Activated T-cell treated with anti-CD3 and anti-CD28 coated beads, Interleukin-2, amount 50 U/mL, for 72 hours (primary cell): ENCODE measurements around the gene ALG13. TPM values are rescaled to one million over a fixed set of nuclear protein-coding genes. Genes with fewer than 3 reads are reported as not detected.

Experiments
- ATAC-seq, 2 donors: fragments of 150-1000 bp; cut with Tn5 transposase; replicated peaks in 1 of 2; 2 replicates each; pipeline ENCODE4 v1.10.0; 2021; ENCODE audit warnings: moderate library complexity in 2 of 2, mild to moderate bottlenecking in 1 of 2
- DNase-seq, 2 donors: peaks; one replicate each; pipeline ENCODE4 v3.0.0; 2021 to 2022; ENCODE audit warnings: mixed read lengths in 1 of 2
- H3K27ac Mint-ChIP-seq: one replicate; pipeline ENCODE4 v1.8.0; 2022; ENCODE audit warnings: mild to moderate bottlenecking, moderate library complexity, mixed read lengths
- H3K27me3 Mint-ChIP-seq: one replicate; pipeline ENCODE4 v1.8.0; 2022; ENCODE audit warnings: low read depth, mixed read lengths
- H3K36me3 Mint-ChIP-seq, 2 donors: one replicate each; pipeline ENCODE4 v1.8.0; 2022; ENCODE audit warnings: mixed read lengths in 2 of 2, mild to moderate bottlenecking in 1 of 2; ENCODE audit not compliant: insufficient read depth in 2 of 2
- H3K4me1 Mint-ChIP-seq: one replicate; pipeline ENCODE4 v1.8.0; 2022; ENCODE audit warnings: low read depth, mixed read lengths
- H3K4me3 Mint-ChIP-seq, 2 donors: one replicate each; pipeline ENCODE4 v1.8.0; 2022; ENCODE audit warnings: mild to moderate bottlenecking in 2 of 2, mixed read lengths in 2 of 2, moderate library complexity in 2 of 2
- H3K9me3 Mint-ChIP-seq, 2 donors: one replicate each; pipeline ENCODE4 v1.8.0; 2022; ENCODE audit warnings: mixed read lengths in 2 of 2
- total RNA-seq, 2 donors: library from RNA; stranded (reverse); gene quantifications; one replicate each; pipeline ENCODE4 v1.2.3, GENCODE V29; 2022

The ALG13 gene
- total RNA-seq, 2 donors from 2014 or later, result 63.8 to 112 TPM

DNA sequence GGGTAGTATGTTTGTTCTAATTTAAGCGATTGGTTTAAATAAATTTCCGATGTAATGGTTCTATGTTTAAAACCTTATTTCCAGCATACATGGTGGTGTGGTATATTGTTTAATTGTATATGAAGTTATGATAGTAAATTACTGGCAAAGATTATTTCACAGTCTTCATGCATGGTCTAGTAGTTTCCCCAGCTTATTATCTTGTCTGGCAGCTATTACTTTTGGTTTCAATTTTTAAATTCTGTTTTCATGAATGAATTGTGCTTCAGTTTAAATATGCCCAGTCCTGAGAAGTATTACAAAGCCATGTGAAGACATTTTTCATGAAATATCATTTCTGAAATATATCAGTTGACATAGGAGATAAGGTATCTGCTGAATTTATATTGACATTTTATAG lies 6.3 kb downstream of the ALG13 start:
- no peak for ATAC-seq
- H3K9me3 Mint-ChIP-seq, result no peaks in the 10 kb centered on the region
- H3K4me1 Mint-ChIP-seq, result peaks cover 32% of the 10 kb centered on the region
- H3K27me3 Mint-ChIP-seq, result no peaks in the 10 kb centered on the region
- no peak overlapping the region for H3K4me3 Mint-ChIP-seq
- no peak for DNase-seq
- H3K36me3 Mint-ChIP-seq, result peaks cover 3 to 36% of the 10 kb centered on the region in 2 donors
- no peak overlapping the region for H3K27ac Mint-ChIP-seq

DNA sequence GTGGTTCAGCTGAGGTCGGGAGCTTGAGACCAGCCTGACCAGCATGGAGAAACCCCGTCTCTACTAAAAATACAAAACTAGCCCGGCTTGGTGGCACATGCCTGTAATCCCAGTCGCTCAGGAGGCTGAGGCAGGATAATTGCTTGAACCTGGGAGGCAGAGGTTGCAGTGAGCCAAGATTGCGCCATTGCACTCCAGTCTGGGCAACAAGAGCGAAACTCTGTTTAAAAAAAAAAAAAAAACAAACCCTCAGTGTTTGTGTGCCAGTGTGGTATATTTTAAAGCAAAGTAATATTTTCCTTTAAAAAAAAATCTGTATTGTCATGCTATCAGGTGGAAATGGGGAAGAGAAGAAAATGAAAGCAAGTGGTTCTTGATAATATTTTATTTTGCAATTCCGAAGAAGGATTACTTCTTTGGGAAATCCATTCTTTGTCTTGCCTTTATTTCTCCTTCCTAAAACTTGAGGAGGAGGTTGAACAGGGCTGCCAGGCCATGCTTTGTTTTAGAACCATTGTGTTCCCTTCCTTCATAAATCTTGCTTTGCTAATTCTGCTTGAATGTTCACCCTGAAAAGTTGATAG lies 14.4 kb downstream of the ALG13 start:
- H3K4me3 Mint-ChIP-seq, result no peak overlapping the region
- ATAC-seq (no peak), DNase-seq (no peak)
- H3K9me3 Mint-ChIP-seq, result no peaks in the 10 kb centered on the region
- H3K36me3 Mint-ChIP-seq, result peaks cover 0 to 4% of the 10 kb centered on the region in 2 donors
- no peaks in the 10 kb centered on the region for H3K4me1 Mint-ChIP-seq
- H3K27me3 Mint-ChIP-seq, result no peaks in the 10 kb centered on the region
- no peak overlapping the region for H3K27ac Mint-ChIP-seq

DNA sequence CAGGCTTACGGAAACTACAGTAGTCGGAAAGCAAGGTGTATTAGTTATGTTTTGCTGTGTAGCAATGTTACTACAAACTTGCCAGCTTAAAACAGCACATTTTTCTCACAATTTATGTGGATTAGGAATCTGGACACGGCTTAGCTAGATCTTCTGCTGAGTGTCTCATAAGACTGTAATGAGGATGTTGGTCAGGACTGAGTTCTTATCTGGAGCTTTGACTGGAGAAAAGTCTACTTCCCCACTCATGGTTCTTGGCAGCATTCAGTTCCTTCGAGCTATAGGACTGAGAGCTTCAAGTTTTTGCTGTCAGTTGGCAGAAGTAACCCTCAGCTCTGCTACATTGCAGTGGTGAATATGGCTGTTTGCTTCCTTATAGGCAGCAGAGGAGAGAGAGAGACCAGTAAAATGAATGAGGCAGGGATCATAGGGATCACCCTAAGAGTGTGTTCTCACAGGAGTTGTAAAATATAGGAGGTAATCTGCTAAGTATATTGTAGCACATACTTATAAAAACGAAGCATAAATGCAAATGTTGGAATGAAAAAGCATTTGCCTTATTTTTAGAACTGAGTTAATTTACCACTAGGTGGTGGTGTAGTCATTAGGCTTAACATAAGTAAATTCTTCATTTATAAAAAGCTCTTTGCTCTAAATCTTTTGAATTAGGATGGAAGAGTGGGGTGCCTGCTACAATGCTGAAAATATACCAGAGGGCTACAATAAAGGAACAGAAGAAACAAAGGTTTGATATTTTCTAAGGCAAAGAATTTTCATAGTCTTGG lies 38.6 kb downstream of the ALG13 start:
- Mint-ChIP-seq H3K4me1 (no peaks in the 10 kb centered on the region), H3K4me3 (no peak overlapping the region), H3K27ac (no peak overlapping the region)

DNA sequence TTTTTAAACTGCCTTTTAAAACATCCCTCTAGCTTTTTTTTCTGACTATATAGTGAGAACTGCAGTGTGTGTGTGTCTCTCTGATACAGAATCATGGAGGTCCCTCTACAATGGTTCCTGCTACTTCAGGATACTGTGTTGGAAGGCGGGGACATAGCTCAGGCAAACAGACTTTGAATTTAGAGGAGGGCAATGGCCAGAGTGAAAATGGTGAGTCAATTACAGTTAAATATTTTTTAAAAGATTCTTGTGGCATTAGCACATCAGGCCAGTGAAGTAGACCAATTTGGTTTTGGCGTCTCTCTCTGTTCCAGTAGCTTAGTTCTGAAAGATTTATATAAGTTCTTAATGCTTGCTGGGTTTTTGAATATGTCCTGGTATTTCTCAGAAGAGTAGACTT lies 47.1 kb downstream of the ALG13 start:
- Mint-ChIP-seq H3K4me3 (no peak overlapping the region), H3K4me1 (no peaks in the 10 kb centered on the region), H3K27ac (no peak overlapping the region), H3K9me3 (no peaks in the 10 kb centered on the region), H3K36me3 (peaks cover 2 to 16% of the 10 kb centered on the region in 2 donors), H3K27me3 (no peaks in the 10 kb centered on the region)
- DNase-seq (no peak), ATAC-seq (no peak)

More for the DNA sequence above, 38.6 kb downstream of the ALG13 start:
- Mint-ChIP-seq H3K9me3 (no peaks in the 10 kb centered on the region), H3K27me3 (no peaks in the 10 kb centered on the region), H3K36me3 (peaks cover 0 to 11% of the 10 kb centered on the region in 2 donors)
- DNase-seq (no peak), ATAC-seq (no peak)

DNA sequence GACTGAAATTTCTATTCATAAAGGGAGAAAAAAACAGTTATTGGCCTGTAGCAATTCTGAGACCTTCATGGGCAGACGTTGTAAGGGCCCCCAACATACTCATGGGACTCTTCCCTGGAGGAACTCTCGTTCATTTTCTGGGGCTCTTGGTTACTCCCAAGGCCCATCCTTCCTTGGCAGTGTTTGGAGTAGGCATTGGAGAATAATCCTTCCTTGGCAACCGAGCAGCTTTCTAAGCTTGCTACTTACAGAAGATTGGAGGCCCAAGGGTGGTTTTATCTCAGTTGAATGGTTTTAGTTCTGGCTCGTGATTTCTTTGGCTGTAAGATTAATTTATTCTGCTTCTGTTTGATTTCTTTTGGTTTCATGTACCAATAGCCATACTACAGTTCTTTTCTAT lies 50.4 kb downstream of the ALG13 start:
- H3K4me1 Mint-ChIP-seq, result peaks cover 5% of the 10 kb centered on the region
- H3K27me3 Mint-ChIP-seq, result no peaks in the 10 kb centered on the region
- no peak overlapping the region for H3K27ac Mint-ChIP-seq
- ATAC-seq, result no peak
- no peak for DNase-seq
- peaks cover 5 to 25% of the 10 kb centered on the region in 2 donors for H3K36me3 Mint-ChIP-seq
- no peaks in the 10 kb centered on the region for H3K9me3 Mint-ChIP-seq
- no peak overlapping the region for H3K4me3 Mint-ChIP-seq

DNA sequence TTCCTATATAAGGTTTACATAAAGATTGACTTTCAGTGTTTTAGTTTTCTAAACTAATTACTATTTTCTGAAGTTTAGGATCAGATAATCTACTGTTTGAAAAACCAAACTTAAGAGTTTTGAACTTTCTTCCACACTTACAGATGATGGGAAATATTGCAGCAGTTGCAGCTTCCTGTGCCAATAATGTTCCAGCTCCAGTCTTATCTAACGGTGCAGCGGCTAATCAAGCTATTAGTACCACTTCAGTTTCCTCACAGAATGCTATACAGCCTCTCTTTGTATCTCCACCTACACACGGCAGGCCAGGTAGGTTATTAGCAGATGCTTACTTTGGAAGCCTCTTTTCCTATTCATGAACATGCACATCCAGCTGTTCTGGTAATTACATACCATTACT lies 55.6 kb downstream of the ALG13 start:
- no peak overlapping the region for H3K27ac Mint-ChIP-seq
- peaks cover 10 to 26% of the 10 kb centered on the region in 2 donors for H3K36me3 Mint-ChIP-seq
- no peak overlapping the region for H3K4me3 Mint-ChIP-seq
- H3K4me1 Mint-ChIP-seq, result peaks cover 5% of the 10 kb centered on the region
- ATAC-seq, result no peak
- no peaks in the 10 kb centered on the region for H3K9me3 Mint-ChIP-seq
- no peaks in the 10 kb centered on the region for H3K27me3 Mint-ChIP-seq
- DNase-seq, result no peak

DNA sequence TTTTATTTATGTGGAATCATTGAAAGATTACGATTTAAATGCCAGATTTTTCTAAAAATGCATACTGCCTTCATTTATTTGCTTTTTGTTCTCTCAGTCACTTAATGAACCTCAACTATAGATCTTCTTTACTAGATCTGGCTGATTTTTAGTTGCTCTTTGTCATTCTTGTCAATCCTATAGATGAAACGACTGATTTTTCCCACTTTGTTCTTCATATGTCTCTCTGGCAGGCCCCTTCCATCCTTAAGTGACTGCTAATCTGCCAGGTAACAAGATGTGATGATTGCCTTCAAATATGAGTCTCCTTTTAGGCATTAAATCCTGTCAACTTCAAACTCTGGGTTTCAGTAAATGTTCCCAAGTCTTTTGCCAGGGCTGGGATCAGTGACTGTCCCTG lies 61.0 kb downstream of the ALG13 start:
- Mint-ChIP-seq H3K4me3 (no peak overlapping the region), H3K9me3 (no peaks in the 10 kb centered on the region), H3K36me3 (peaks cover 7 to 21% of the 10 kb centered on the region in 2 donors), H3K27ac (no peak overlapping the region), H3K27me3 (no peaks in the 10 kb centered on the region), H3K4me1 (no peaks in the 10 kb centered on the region)
- ATAC-seq (no peak), DNase-seq (no peak)

DNA sequence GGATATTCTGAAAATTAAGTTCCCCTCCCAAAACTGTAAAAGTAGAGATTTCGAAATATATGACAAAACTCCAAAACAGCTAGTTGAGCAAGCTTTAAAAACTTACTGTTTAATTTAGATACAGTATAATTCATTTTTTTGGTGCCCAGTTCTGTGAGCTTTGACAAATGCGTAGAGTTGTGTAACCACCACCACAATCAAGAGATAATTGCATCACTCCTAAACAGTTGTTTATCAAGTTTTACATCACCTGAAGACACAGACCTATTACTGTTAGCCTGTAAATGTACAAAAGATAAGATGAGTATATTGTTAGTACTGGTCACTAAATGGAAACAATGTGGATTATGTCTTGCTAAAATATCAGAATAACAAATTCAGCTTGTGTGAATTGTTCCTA lies 62.3 kb downstream of the ALG13 start:
- H3K27ac Mint-ChIP-seq, result no peak overlapping the region
- no peaks in the 10 kb centered on the region for H3K9me3 Mint-ChIP-seq
- H3K4me1 Mint-ChIP-seq, result no peaks in the 10 kb centered on the region
- peaks cover 6 to 20% of the 10 kb centered on the region in 2 donors for H3K36me3 Mint-ChIP-seq
- no peak overlapping the region for H3K4me3 Mint-ChIP-seq
- DNase-seq (no peak), ATAC-seq (no peak)
- no peaks in the 10 kb centered on the region for H3K27me3 Mint-ChIP-seq

DNA sequence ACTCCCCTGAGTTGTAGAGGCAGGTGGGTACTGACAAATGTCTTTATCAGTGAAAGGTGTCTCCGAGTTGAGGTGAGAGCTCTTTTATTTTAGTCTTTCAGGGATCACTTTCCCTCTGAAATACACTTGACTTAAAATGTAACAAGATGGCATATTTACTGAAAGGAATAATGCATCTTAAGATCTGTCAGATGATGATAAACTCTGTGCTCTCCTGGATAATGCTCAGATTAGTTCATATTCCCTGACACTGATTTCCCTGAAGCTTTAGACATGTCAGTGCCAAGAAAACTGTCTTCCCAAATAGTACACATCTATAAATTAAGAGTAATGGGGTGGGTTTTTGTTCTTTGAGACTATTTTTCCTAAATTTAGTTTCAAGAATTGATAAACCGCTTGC lies 75.5 kb downstream of the ALG13 start:
- H3K27me3 Mint-ChIP-seq, result no peaks in the 10 kb centered on the region
- peaks cover 2 to 38% of the 10 kb centered on the region in 2 donors for H3K36me3 Mint-ChIP-seq
- no peak for ATAC-seq

DNA sequence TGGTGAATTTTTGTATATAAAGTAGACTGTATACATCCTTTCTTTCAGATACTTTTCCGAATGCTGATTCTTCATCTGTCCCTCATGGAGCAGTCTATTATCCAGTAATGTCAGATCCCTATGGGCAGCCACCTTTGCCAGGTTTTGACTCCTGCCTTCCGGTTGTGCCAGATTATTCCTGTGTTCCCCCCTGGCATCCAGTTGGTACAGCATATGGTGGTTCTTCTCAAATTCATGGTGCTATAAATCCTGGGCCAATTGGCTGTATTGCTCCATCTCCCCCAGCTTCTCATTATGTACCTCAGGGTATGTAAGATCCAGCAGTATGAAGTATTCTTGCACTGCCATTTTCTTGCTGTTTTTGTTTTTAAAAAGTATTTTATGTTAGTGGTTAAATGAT lies 78.7 kb downstream of the ALG13 start:
- Mint-ChIP-seq H3K27ac (no peak overlapping the region), H3K9me3 (no peaks in the 10 kb centered on the region), H3K4me1 (peaks cover 13% of the 10 kb centered on the region), H3K36me3 (peaks cover 2 to 28% of the 10 kb centered on the region in 2 donors), H3K4me3 (no peak overlapping the region), H3K27me3 (no peaks in the 10 kb centered on the region)
- no peak for DNase-seq
- no peak for ATAC-seq

More for the DNA sequence above, 75.5 kb downstream of the ALG13 start:
- no peak for DNase-seq
- Mint-ChIP-seq H3K4me3 (no peak overlapping the region), H3K27ac (no peak overlapping the region), H3K9me3 (peaks cover 2 to 5% of the 10 kb centered on the region in 2 donors), H3K4me1 (peaks cover 10% of the 10 kb centered on the region)

DNA sequence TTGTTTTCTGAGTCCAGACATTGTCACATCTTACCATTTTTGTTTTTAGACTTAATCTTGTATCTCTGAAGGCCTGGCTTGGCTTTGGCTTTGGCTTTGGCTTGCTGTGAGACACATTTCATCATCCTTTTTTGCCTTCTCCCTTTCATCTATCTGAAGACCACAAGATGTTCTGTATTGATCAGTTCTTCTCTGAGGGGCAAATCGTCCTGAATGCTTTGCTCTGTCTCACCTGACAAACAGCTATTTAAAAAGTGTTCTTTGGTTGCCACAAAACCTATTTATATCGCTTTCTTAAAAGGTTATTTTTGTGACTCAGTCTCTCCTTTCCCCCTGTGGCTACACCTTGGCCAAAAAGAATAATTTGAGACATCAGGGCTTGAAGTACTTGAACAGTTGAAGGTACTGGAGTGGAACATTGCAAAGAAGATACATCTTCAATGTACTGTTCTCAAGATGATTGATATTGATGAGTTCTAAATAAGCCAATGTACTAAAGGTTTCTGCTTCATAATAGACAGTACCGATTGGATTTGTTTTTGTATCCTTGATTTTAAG lies 80.7 kb downstream of the ALG13 start:
- peak overlapping the region; percentile 90 for H3K27ac Mint-ChIP-seq
- H3K4me3 Mint-ChIP-seq, result no peak overlapping the region
- H3K27me3 Mint-ChIP-seq, result no peaks in the 10 kb centered on the region
- H3K9me3 Mint-ChIP-seq, result no peaks in the 10 kb centered on the region
- no peak for DNase-seq
- peak; percentile 30 to 57 for ATAC-seq
- peaks cover 13% of the 10 kb centered on the region for H3K4me1 Mint-ChIP-seq
- H3K36me3 Mint-ChIP-seq, result peaks cover 0 to 23% of the 10 kb centered on the region in 2 donors

DNA sequence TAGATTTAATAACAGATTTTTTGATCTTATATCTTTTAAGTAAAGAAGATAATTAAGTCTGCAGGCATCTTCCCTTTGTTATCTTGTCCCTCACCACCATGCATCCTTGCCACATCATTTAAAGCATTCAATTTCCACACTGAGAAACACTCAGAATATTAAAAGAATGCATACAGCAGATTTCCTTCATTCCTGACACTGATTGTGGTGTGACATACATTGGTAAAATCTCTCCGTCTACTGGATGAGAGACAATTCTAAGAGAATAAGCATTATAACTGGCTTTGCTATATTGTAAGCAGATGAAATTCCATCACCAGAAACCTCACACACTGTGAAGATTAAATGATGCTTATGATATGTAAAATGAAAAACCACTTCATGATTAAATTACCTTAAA lies 97.6 kb downstream of the ALG13 start:
- H3K27ac Mint-ChIP-seq, result no peak overlapping the region
- no peaks in the 10 kb centered on the region for H3K9me3 Mint-ChIP-seq
- H3K4me3 Mint-ChIP-seq, result no peak overlapping the region
- no peaks in the 10 kb centered on the region for H3K4me1 Mint-ChIP-seq
- ATAC-seq (no peak), DNase-seq (no peak)
- no peaks in the 10 kb centered on the region for H3K27me3 Mint-ChIP-seq
- H3K36me3 Mint-ChIP-seq, result peaks cover 0 to 2% of the 10 kb centered on the region in 2 donors

DNA sequence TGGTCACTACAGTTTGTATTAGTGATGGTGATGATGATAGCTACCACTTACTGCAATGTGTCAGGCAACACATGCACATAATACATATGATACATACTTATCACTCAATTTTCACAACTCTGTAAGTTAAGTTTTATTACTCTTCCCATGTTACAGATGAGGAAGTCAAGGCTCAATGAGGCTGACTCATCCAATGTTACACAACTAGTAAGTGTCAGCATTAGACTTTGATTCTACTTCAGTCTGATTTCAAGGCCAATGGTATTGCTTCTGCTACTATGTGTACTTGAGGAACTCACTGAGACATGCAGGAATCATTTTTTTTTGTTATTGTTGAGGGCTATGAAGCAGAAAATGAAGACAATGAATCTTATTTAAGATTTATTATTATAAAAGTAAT lies 98.6 kb downstream of the ALG13 start:
- Mint-ChIP-seq H3K4me3 (no peak overlapping the region), H3K9me3 (no peaks in the 10 kb centered on the region), H3K27ac (no peak overlapping the region), H3K27me3 (no peaks in the 10 kb centered on the region), H3K4me1 (no peaks in the 10 kb centered on the region), H3K36me3 (peaks cover 2 to 3% of the 10 kb centered on the region in 2 donors)
- DNase-seq (no peak), ATAC-seq (no peak)
